ENCODE results near the gene CPM.

- TF ChIP-seq POLR2A (IDR thresholded peaks at IDR 0.05; ENCODE audit: low read depth, low read length) (no peak), POLR2AphosphoS5 (IDR thresholded peaks at IDR 0.05; ENCODE audit: low read depth, low read length) (no peak)
Observed at GRCh38 chr12:68932128-68932960, 627 bp downstream of the CPM start.

Measured in GM12892 (cell line).